T-helper 1 cell (primary cell): Measurements from ENCODE around the gene MCTP1.

Experiments used
- DNase-seq, 5 donors: peaks; one replicate each; pipeline ENCODE4 v3.0.0-alpha.2; 2012 to 2020

MCTP1 gene

DNA sequence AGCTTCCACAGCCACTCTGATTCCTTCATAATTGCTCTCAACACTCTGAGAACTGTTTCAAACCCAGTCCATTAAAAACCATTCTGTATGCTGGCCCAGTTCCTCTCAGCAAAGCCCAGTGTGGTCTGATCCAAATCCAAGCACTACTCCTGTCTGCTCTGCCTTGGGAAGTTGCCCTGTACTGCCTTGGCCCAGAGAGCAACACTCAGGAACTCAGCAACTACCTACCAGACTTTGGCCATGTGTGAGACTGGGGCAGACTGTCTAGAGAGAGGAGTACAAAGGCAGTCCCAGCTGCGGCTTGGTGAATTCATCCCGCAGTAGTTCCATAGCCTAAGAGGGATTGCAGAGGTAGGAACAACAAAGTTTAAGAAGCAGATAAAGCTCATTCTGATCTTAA lies 214.4 kb downstream of the MCTP1 start:
- DNase-seq, result no peak

DNA sequence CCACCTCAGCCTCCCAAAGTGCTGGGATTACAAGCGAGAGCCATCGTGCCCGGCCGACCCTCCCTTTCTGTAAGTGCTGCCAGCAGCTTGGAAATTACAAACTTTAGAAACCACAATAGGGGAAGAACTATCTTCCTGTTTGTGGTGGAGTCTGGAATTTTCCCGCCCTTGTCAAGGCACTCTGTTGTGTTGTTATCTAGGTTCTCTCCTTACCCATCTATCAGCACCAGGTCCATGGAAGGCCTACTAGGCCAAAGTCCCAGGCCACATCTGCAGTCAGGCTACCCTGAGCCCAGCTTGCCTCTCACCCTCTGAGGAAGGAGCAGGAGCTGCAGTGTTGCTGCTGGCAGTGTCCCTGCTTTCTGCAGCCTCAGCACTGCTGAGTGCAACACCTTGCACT lies 214.9 kb downstream of the MCTP1 start:
- DNase-seq, result no peak

DNA sequence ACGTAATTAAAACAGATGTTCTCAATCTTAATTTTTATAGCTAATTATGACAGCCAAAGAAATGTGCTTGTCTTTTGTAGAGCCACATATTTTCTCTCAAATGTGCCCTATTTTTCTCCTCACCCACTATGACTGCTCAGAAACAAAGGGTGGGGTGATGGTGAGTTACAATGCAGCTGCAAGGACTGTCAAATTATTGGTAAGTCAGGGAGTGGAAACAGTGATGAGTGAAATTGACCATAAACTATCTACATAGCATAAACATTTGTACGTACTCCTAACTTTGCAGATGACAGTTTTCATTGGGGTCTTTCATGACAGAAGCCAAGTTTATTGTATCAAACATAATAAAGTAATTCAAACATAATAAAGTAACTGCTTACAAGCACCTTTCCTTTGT lies 215.9 kb downstream of the MCTP1 start:
- DNase-seq, result no peak

DNA sequence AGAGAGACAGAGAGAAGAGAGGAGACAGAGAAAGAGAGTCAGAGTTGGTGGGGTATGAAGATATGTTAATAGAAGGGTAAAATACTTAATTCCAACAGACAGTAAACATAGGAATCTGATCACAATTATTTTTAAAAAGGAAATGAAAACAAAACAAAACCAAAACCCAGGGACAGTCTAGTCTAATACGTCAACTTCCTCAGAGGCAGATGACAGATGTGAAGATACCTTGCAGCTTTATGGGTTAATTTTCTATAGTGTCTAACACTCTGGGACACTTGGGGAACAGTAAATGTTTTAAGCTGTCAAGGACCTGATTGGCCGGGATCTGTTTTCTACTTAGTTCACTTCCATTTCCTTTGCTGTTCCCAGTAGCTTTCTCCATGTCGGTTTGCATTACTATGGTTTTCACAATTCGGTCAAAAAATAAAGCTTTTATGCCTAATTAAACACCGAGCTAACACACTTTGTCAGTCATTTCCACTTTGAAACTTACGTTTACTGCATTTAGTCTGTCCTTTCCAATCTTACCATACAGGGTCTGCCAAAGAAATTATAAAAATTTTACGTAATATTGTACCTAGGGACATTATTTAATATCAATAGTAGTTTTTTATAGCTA lies 216.5 kb downstream of the MCTP1 start:
- DNase-seq, result no peak

DNA sequence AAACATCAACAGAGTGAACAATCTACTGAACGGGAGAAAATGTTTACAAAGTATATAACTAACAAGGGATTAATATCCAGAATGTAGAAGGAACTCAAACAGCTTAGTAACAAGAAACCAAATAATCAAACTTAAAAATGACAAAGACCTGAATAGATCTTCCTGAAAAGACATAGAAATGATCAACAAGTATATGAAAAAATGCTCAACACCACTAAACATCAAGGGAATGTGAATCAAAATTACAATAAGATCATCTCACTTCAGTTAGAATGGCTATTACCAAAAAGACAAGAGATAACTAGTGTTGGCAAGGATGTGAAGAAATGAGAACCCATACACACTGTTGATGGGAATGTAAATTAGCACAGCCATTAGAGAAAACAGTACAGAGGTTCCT lies 218.8 kb downstream of the MCTP1 start:
- DNase-seq, result no peak

GRCh38 chr5:95063492-95063891 lies 221.4 kb downstream of the MCTP1 start:
- DNase-seq, result no peak

GRCh38 chr5:95060098-95060497 lies 224.8 kb downstream of the MCTP1 start:
- DNase-seq, result no peak

DNA sequence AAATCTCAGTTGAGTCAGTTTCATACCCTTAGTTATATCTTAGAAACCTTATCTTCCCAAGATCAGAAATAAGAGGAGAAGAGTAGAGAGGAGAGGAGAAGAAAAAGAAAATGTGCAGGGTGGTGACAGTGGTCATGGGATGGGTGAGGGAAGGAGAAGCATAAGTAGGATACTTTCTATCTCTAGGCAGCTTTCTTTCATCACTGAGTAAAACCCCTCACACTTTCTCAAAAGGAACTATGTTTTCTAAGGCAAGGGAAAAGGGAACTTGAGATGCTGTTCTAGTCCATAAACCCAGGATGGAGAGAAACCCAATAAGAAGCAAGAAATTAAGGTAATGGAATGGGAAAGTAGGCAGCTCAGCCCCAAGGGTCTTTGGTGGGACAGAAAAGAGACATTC lies 225.3 kb downstream of the MCTP1 start:
- no peak for DNase-seq

DNA sequence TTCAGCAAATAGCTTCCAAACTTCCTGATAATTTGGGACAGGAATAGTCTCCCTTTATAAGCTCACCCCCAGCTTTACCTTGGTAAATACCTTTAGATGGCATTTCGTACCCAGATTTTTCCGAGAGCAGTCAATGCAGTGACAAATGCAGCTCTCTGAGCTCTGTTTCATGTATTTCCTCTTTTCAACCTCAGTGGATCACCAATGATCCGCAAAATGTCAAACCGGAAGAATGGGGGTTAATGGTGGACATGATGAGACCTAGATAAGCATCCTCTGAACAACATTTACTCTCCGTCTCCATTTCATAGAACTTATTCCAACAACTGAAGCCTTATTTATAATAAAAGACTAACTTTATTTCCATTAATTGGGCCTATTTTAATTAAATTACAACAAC lies 227.3 kb downstream of the MCTP1 start:
- DNase-seq, result no peak

DNA sequence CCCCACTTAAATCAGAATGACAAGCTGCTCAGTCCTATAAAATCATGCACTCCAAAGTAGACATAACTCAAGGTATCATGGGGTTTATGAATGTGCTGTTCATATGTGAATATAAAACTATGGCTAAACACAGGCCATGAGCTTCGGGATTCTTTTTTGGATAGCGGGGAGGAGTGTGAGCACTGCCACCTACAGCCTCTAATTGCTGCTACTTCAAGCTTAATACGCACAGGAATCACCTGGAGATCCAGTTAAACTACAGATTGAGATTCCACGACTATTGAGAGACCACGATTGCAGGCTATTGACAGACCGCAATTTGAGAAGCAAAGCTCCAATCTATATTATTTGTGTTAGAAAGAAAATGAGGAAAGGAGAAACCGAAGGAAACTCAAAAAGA lies 231.6 kb downstream of the MCTP1 start:
- DNase-seq, result no peak

- no peak for DNase-seq
These were observed 234.2 kb downstream of the MCTP1 start for GRCh38 chr5:95050708-95051107.

GRCh38 chr5:95048628-95049027 lies 236.3 kb downstream of the MCTP1 start:
- no peak for DNase-seq

DNA sequence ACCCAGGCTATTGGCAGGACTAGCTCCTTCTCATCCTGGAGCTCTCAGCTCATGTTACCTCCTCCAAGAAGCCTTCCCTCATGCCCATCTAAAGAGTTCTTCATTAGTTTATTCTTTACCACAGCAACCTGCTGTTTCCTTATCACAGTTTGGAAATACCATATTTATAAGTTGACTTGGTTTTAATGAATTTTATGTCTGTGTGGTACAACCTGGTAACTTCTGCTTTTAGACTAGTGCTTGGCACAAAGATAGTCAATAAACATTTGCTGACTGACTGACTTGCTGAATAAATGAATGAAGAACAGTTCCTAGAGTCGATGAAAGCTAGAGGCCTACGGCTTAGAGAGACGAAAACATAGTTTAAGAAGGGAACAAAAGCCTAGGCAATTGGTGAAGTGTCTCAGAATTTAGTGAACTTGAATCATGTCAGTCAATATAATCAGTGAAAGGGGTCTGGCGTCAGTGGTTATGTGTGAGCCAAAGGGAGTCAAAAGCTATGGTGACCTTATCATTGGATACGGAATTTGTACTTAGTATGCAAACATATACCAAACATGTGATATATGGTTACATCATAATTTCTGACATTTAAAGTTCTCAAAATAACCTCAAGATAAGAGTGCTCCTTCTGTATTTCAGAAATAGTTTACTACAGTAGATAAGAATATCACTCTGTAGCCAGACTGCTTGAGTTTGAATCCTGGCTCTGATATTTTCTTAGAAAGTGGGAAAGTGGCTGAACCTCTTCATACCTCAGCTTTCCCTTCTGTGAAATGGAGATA lies 239.5 kb downstream of the MCTP1 start:
- DNase-seq, result no peak

GRCh38 chr5:95044096-95044495 lies 240.8 kb downstream of the MCTP1 start:
- DNase-seq, result no peak

DNA sequence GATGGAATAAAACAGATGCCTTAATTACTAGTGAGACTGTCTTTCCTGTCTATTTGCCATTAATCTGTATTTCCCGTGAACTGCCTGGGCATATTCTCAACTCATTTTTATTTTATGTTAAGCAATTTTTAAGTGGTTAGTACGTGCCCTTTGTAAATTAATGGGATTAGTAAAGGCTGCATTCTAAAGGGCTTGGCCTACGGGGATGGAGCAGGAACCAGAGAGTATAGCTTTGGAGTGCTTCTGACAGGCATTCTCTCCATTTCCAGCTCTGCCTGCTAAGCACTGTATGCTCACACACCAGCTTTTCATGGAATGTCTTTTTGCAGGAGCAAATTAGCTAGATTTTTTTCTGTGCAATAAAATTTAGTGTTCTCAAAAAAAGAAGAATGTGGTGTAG lies 241.2 kb downstream of the MCTP1 start:
- no peak for DNase-seq

DNA sequence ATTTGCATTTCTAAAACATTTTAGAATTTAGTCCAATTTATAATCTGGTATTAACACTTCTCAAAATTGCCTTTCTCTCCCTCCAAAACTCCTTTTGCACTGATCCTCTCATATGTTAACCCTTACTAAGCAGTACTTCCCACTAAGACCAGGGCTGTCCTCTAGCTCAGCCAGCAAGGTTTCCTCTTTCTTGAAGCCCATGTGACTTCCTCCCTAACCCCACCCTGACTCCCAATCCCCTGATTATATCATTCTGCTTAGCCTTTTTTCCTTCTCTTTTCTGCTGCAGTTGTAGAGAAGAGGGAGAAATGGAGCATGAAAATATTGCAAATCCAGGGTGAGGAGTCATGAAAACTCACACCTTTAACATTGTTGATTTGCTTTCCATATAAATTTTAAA lies 241.7 kb downstream of the MCTP1 start:
- DNase-seq, result no peak

DNA sequence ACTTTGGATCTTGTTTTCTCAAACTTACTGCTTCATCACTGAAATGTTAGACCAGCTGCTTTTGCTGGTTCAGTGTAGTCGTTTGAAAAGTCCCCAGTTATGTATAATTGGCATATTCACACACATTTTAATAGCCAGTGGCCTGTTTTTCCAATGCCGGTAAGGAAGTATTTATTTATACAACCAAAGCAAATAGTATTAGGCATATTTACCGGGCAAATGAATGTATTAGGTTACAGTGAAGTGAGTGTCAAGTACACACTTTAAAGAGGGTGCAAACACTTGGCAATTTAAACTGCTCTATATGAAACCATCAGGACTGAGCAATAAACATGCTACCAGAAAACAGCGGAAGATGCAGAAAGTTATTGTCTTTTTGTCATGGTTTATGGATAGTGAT lies 242.9 kb downstream of the MCTP1 start:
- DNase-seq, result no peak

DNA sequence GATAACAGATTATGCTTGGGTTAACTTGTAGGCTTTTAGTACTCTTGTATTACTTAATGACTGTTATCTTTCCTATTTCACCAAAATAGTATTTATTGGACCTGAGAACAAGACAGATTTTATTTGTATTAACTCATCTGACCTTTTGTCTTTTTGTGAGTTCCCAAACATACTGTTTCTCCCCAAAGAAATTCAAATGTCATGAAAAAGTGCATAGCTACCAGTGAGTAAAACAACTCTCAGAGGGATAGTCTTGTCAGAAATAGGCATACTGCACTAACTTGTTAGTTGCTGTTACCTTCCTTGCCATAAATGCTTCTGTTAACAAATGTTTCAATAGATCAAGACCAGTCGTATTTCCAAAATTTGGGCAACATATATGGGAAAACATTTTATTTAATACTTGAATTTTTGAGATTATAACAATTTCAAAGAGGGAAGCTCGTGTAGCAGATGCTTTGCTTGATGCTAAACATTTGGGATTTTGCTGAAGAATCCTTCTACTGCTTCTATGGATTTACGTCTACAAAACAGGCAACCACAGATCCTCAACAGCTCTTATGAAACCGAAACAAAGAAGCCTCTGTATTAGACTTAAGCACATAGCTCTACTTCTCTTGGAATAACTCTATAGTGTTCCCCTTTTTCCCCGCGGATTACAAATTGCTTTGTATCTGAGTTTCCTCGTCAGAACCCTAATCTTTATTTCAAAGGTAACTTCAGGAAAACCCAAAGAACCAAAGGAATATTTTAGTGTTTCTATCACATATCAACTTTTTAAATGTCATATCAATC lies 248.8 kb downstream of the MCTP1 start:
- DNase-seq, result no peak

- DNase-seq, result no peak
These were observed 252.1 kb downstream of the MCTP1 start for GRCh38 chr5:95032801-95033200.

- DNase-seq, result no peak
These were observed 255.1 kb downstream of the MCTP1 start for GRCh38 chr5:95029569-95030366.

DNA sequence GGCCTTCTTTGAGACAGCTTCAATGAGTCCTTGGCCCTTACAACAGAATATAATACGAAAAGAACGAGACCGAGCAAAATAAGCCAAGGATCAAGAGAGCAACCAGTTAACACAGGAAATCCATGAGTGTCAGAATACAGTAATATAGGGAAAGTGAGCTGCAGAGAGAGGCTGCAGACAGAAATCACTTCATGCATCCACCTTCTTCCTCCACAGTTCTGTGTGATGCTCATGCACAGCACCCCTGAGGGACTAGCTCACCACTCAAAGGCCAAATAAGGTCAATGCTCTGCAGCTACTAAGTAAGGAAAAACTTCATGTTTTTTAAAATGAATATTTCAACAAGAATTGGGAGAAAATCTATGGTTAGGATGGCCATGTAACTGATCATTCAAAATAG lies 257.1 kb downstream of the MCTP1 start:
- DNase-seq, result peak in 1 of 5 donors; percentile 31

DNA sequence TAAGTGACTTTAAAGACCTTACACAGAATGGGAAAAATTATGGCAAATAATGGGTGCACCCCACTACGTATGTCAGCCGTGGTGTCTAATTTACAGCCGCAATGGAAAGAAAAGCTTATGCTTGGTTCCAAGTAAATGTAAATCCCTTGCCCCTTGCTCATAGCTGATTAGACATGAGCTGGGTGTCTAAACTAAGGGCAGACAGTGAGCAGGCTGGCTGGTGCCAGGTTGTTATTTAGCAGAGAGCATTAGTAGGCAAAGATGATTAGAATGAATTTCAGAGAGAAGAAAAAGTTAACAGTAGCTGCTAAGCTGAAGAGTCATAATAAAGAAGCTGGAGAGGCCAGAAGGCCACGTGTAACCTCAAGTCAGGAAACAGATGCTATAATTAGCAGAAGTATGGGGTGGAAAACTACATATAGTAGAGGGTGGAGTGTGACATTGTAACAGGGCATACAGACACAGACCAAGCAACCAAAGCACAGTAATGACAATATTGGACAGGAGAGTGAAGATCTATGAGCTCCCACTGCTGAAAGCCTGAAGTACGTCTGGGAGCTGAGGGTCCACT lies 257.7 kb downstream of the MCTP1 start:
- peak in 1 of 5 donors; percentile 5 for DNase-seq

- DNase-seq, result no peak
These were observed 258.2 kb downstream of the MCTP1 start for GRCh38 chr5:95026718-95027117.
